GM23338 (cell line): ENCODE measurements around the gene TMEM273. TPM values are rescaled to one million over a fixed set of nuclear protein-coding genes. Genes with fewer than 3 reads are reported as not detected.

Source experiments
- ATAC-seq: fragments of 200-7000 bp; cut with Tn5 transposase; 3 replicates; pipeline ENCODE4 v1.9.1; 2020
- DNase-seq: peaks from one replicate; pipeline ENCODE4 v3.0.0-alpha.2; 2015; ENCODE audit warnings: low spot score
- H2AFZ ChIP-seq: fragments of 200-600 bp; sonication (generic); 2 replicates; pipeline ENCODE4 v1.8.0; 2016; ENCODE audit warnings: antibody characterized with exemption, mild to moderate bottlenecking, moderate library complexity
- H3F3A ChIP-seq: fragments of 200-600 bp; sonication (generic); replicated peaks from 2 replicates; pipeline ENCODE4 v1.8.0; 2017; ENCODE audit warnings: antibody characterized with exemption, mixed run types, low read depth
- H3K27ac ChIP-seq: fragments of 200-600 bp; sonication (generic); 2 replicates; pipeline ENCODE4 v1.6.1; 2016; ENCODE audit warnings: low read depth
- H3K27me3 ChIP-seq: fragments of 200-600 bp; sonication (generic); 2 replicates; pipeline ENCODE4 v1.8.0; 2016; ENCODE audit warnings: mild to moderate bottlenecking, mixed run types, moderate library complexity; ENCODE audit not compliant: insufficient read depth
- H3K36me3 ChIP-seq: fragments of 200-600 bp; sonication (generic); 2 replicates; pipeline ENCODE4 v1.8.0; 2016; ENCODE audit warnings: mild to moderate bottlenecking; ENCODE audit not compliant: insufficient read depth
- H3K4me1 ChIP-seq: fragments of 200-600 bp; sonication (generic); 2 replicates; pipeline ENCODE4 v1.8.0; 2016; ENCODE audit warnings: mild to moderate bottlenecking, moderate library complexity; ENCODE audit not compliant: insufficient read depth
- H3K4me2 ChIP-seq: fragments of 200-600 bp; sonication (generic); 2 replicates; pipeline ENCODE4 v1.7.1; 2017; ENCODE audit warnings: mixed run types
- H3K4me3 ChIP-seq: fragments of 200-600 bp; sonication (generic); 2 replicates; pipeline ENCODE4 v1.6.1; 2016; ENCODE audit warnings: mixed run types
- H3K79me2 ChIP-seq: fragments of 200-600 bp; sonication (generic); replicated peaks from 2 replicates; pipeline ENCODE4 v1.8.0; 2017; ENCODE audit warnings: mild to moderate bottlenecking; ENCODE audit not compliant: insufficient read depth
- H3K9me2 ChIP-seq: fragments of 200-600 bp; sonication (generic); 2 replicates; pipeline ENCODE4 v1.8.0; 2017; ENCODE audit not compliant: insufficient read depth
- H4K20me1 ChIP-seq: fragments of 200-600 bp; sonication (generic); replicated peaks from 2 replicates; pipeline ENCODE4 v1.8.0; 2017; ENCODE audit warnings: mild to moderate bottlenecking; ENCODE audit not compliant: insufficient read depth
- H3K27ac Mint-ChIP-seq: 2 replicates; pipeline ENCODE4 v1.8.0; 2020; ENCODE audit warnings: inconsistent platforms, mild to moderate bottlenecking, moderate library complexity, mixed read lengths
- H3K27me3 Mint-ChIP-seq: 3 replicates; pipeline ENCODE4 v1.8.0; 2022; ENCODE audit warnings: low read depth, mild to moderate bottlenecking, moderate library complexity, mixed read lengths, inconsistent platforms; ENCODE audit not compliant: insufficient read depth, poor library complexity
- H3K36me3 Mint-ChIP-seq: 3 replicates; pipeline ENCODE4 v1.8.0; 2021; ENCODE audit warnings: low read depth, mild to moderate bottlenecking, inconsistent platforms, moderate library complexity, mixed read lengths
- H3K4me1 Mint-ChIP-seq: 3 replicates; pipeline ENCODE4 v1.8.0; 2020; ENCODE audit warnings: mild to moderate bottlenecking, inconsistent platforms, mixed read lengths
- H3K4me3 Mint-ChIP-seq: 3 replicates; pipeline ENCODE4 v1.8.0; 2021; ENCODE audit warnings: moderate library complexity, mild to moderate bottlenecking, inconsistent platforms, mixed read lengths
- H3K9me3 Mint-ChIP-seq: 3 replicates; pipeline ENCODE4 v1.8.0; 2020; ENCODE audit warnings: moderate library complexity, mild to moderate bottlenecking, inconsistent platforms, mixed read lengths
- CREB1 ChIP-seq: fragments of 250-450 bp; sonication (Bioruptor Pico); IDR thresholded peaks from 2 replicates; pipeline ENCODE4 v1.5.0; 2020; ENCODE audit warnings: low read depth, mild to moderate bottlenecking, moderate library complexity
- ETS1 ChIP-seq: IDR thresholded peaks from 2 replicates; pipeline ENCODE4 v1.6.1; 2016; ENCODE audit warnings: antibody characterized with exemption
- JUNB ChIP-seq: IDR thresholded peaks from one replicate; pipeline ENCODE4 v1.6.1; 2016; ENCODE audit warnings: antibody characterized with exemption; ENCODE audit not compliant: unreplicated experiment
- STAT1 ChIP-seq: IDR thresholded peaks from one replicate; pipeline ENCODE4 v1.6.1; 2016; ENCODE audit warnings: antibody characterized with exemption; ENCODE audit not compliant: unreplicated experiment
- ZNF331 ChIP-seq: fragments of 250-450 bp; sonication (Bioruptor Pico); IDR thresholded peaks from 2 replicates; pipeline ENCODE4 v1.5.0; 2020; ENCODE audit warnings: low read depth, mild to moderate bottlenecking, moderate library complexity
- ZNF462 ChIP-seq: fragments of 250-450 bp; sonication (Bioruptor Pico); IDR thresholded peaks from 2 replicates; pipeline ENCODE4 v1.5.0; 2020; ENCODE audit warnings: mild to moderate bottlenecking, moderate library complexity
- polyA plus RNA-seq: library from polyadenylated mRNA; unstranded; fragments of >200 nt; fragmentation: Nextera tagmentation; extraction: Ambion mirVana; gene quantifications from 2 replicates; pipeline ENCODE4 v1.2.1, GENCODE V29; 2016
- total RNA-seq: library from RNA; depleted of rRNA; stranded (reverse); fragments of >200 nt; shearing (Covaris generic); gene quantifications from 2 replicates; pipeline ENCODE4 v1.2.3, GENCODE V29; 2014

The TMEM273 gene
- total and polyA plus RNA-seq, 2 experiments from 2014 or later, result not detected

GRCh38 chr10:49169776-49170175 lies 18.4 kb downstream of the TMEM273 start:
- no peaks in the 10 kb centered on the region for H3K4me1 ChIP-seq
- no peaks in the 10 kb centered on the region for H3K36me3 ChIP-seq
- DNase-seq (no peak), ATAC-seq (no peak)
- Mint-ChIP-seq H3K27me3 (peaks cover 1% of the 10 kb centered on the region), H3K36me3 (no peaks in the 10 kb centered on the region), H3K4me1 (peaks cover 7% of the 10 kb centered on the region), H3K9me3 (no peaks in the 10 kb centered on the region), H3K27ac (no peak overlapping the region), H3K4me3 (no peak overlapping the region)
- no peak overlapping the region for H3K27ac ChIP-seq
- H3K4me2 ChIP-seq, result no peak overlapping the region
- H4K20me1 ChIP-seq, result no peaks in the 10 kb centered on the region
- H3K9me2 ChIP-seq, result no peaks in the 10 kb centered on the region
- no peak overlapping the region for H3K4me3 ChIP-seq
- H3F3A ChIP-seq, result no peaks in the 10 kb centered on the region
- no peaks in the 10 kb centered on the region for H3K27me3 ChIP-seq
- no peak overlapping the region for H2AFZ ChIP-seq
- no peaks in the 10 kb centered on the region for H3K79me2 ChIP-seq
- TF ChIP-seq ETS1, result no peak
- TF ChIP-seq JUNB, result no peak
- no peak for TF ChIP-seq ZNF331 (CRISPR knock-in tag)
- TF ChIP-seq STAT1, result no peak
- no peak for TF ChIP-seq CREB1 (CRISPR knock-in tag)
- no peak for TF ChIP-seq ZNF462 (CRISPR knock-in tag)
